CD14-positive monocyte (primary cell): ENCODE results near the gene PAX9. TPM values are rescaled to one million over a fixed set of nuclear protein-coding genes. Genes with fewer than 3 reads are reported as not detected.
A peak's percentile ranks its signal among the peaks of the same experiment; 100 is the strongest.

Experiments
- DNase-seq, 3 donors: peaks; one replicate each; pipeline ENCODE4 v3.0.0-alpha.2; 2011 to 2022
- H2AFZ ChIP-seq: 2 replicates; pipeline ENCODE4 v1.6.0; 2012; ENCODE audit warnings: mild to moderate bottlenecking, low read depth, low read length, inconsistent platforms; ENCODE audit not compliant: insufficient read depth, poor library complexity, severe bottlenecking
- H3K27ac ChIP-seq, 2 donors: 1 replicate in 1 of 2; 2 replicates in 1 of 2; pipeline ENCODE4 v1.5.1; 2012 to 2013; ENCODE audit warnings: low read length in 2 of 2, control low read depth in 1 of 2, inconsistent platforms in 1 of 2, low read depth in 1 of 2, mild to moderate bottlenecking in 1 of 2
- H3K27me3 ChIP-seq, 2 donors: one replicate each; pipeline versions ENCODE4 v1.6.0 to v1.6.1; 2011 to 2013; ENCODE audit warnings: low read length in 2 of 2; ENCODE audit not compliant: control insufficient read depth in 2 of 2, insufficient read depth in 2 of 2
- H3K36me3 ChIP-seq, 2 donors: replicated peaks in 1 of 2; 1 replicate in 1 of 2; 2 replicates in 1 of 2; pipeline versions ENCODE4 v1.5.1 to v1.6.1; 2012 to 2013; ENCODE audit warnings: low read length in 2 of 2, control low read depth in 1 of 2, inconsistent platforms in 1 of 2, mild to moderate bottlenecking in 1 of 2; ENCODE audit not compliant: insufficient read depth in 2 of 2, control insufficient read depth in 1 of 2
- H3K4me1 ChIP-seq, 2 donors: 1 replicate in 1 of 2; 2 replicates in 1 of 2; pipeline versions ENCODE4 v1.5.1 to v1.6.1; 2012 to 2013; ENCODE audit warnings: low read length in 2 of 2, control low read depth in 1 of 2, inconsistent platforms in 1 of 2, mild to moderate bottlenecking in 1 of 2, moderate library complexity in 1 of 2; ENCODE audit not compliant: insufficient read depth in 2 of 2, control insufficient read depth in 1 of 2
- H3K4me2 ChIP-seq: replicated peaks from 2 replicates; pipeline ENCODE3; 2012; ENCODE audit warnings: low read length, moderate library complexity, mild to moderate bottlenecking; ENCODE audit not compliant: poor library complexity, severe bottlenecking; ENCODE audit errors: extremely low read depth
- H3K4me3 ChIP-seq, 3 experiments: fragments of 200-600 bp in 1 of 3; sonication (generic) in 1 of 3; replicated peaks in 1 of 3; 1 replicate in 2 of 3; 2 replicates in 1 of 3; pipeline ENCODE4 v1.5.1; 2011 to 2013; ENCODE audit warnings: low read length in 3 of 3, mild to moderate bottlenecking in 3 of 3, control low read depth in 2 of 3, low read depth in 2 of 3, inconsistent platforms in 1 of 3, moderate library complexity in 1 of 3
- H3K79me2 ChIP-seq: 2 replicates; pipeline ENCODE4 v1.6.0; 2012; ENCODE audit warnings: mild to moderate bottlenecking, control low read depth, inconsistent platforms, low read length, moderate library complexity; ENCODE audit not compliant: insufficient read depth
- H3K9ac ChIP-seq: 2 replicates; pipeline ENCODE4 v1.6.0; 2017; ENCODE audit warnings: low read length, mild to moderate bottlenecking; ENCODE audit not compliant: insufficient read depth, poor library complexity, severe bottlenecking
- H3K9me3 ChIP-seq, 2 donors: replicated peaks in 1 of 2; 1 replicate in 1 of 2; 2 replicates in 1 of 2; pipeline versions ENCODE4 v1.5.1 to v1.6.1; 2012 to 2013; ENCODE audit warnings: low read length in 2 of 2, control low read depth in 1 of 2; ENCODE audit not compliant: control insufficient read depth in 1 of 2, insufficient read depth in 1 of 2
- H4K20me1 ChIP-seq: 2 replicates; pipeline ENCODE4 v1.6.0; 2012; ENCODE audit warnings: mild to moderate bottlenecking, low read length, control low read depth, moderate library complexity; ENCODE audit not compliant: insufficient read depth
- H3K27ac Mint-ChIP-seq, 7 donors: one replicate each; pipeline ENCODE4 v1.8.0; 2020; ENCODE audit warnings: mild to moderate bottlenecking in 7 of 7, mixed read lengths in 7 of 7, moderate library complexity in 6 of 7, inconsistent platforms in 2 of 7
- H3K27me3 Mint-ChIP-seq, 3 donors: one replicate each; pipeline ENCODE4 v1.8.0; 2021 to 2022; ENCODE audit warnings: low read depth in 3 of 3, mild to moderate bottlenecking in 3 of 3, mixed read lengths in 3 of 3, moderate library complexity in 3 of 3, inconsistent platforms in 1 of 3
- H3K36me3 Mint-ChIP-seq, 2 donors: one replicate each; pipeline ENCODE4 v1.8.0; 2020; ENCODE audit warnings: mixed read lengths in 2 of 2, inconsistent platforms in 1 of 2, mild to moderate bottlenecking in 1 of 2
- H3K4me1 Mint-ChIP-seq: one replicate; pipeline ENCODE4 v1.8.0; 2020; ENCODE audit warnings: mild to moderate bottlenecking, mixed read lengths
- H3K4me3 Mint-ChIP-seq, 2 donors: one replicate each; pipeline ENCODE4 v1.8.0; 2020; ENCODE audit warnings: mild to moderate bottlenecking in 2 of 2, mixed read lengths in 2 of 2, moderate library complexity in 1 of 2
- H3K9me3 Mint-ChIP-seq, 7 donors: one replicate each; pipeline ENCODE4 v1.8.0; 2020 to 2022; ENCODE audit warnings: mixed read lengths in 7 of 7, mild to moderate bottlenecking in 6 of 7, moderate library complexity in 6 of 7, inconsistent platforms in 2 of 7
- CTCF ChIP-seq: fragments of 200-600 bp; IDR thresholded peaks from one replicate; pipeline ENCODE4 v1.8.0; 2022; ENCODE audit warnings: antibody characterized with exemption, mild to moderate bottlenecking
- WGBS: methylation state at CpG from one replicate; pipeline ENCODE4 v1.1.5; 2013; ENCODE audit warnings: missing lambda C conversion rate; ENCODE audit not compliant: insufficient coverage; 5-methylcytosine and 5-hydroxymethylcytosine counted together
- intact Hi-C, 2 donors: fragments of 100-400 bp; cut with micrococcal nuclease; formaldehyde crosslinking; loops; one replicate each; pipeline versions ENCODE4 v1.15.0 to v1.15.1; 2023
- polyA plus RNA-seq, 3 donors: library from polyadenylated mRNA; depleted of rRNA in 1 of 3; unstranded in 2 of 3; stranded (reverse) in 1 of 3; fragments of 300-500 nt in 2 of 3; fragments of >200 nt in 1 of 3; fragmentation: Illumina TruSeq in 2 of 3; gene quantifications; 1 replicate in 2 of 3; 2 replicates in 1 of 3; pipeline ENCODE4 v1.2.3, GENCODE V29; 2012 to 2021

PAX9 gene
- polyA plus RNA-seq, 3 donors: not detected

DNA sequence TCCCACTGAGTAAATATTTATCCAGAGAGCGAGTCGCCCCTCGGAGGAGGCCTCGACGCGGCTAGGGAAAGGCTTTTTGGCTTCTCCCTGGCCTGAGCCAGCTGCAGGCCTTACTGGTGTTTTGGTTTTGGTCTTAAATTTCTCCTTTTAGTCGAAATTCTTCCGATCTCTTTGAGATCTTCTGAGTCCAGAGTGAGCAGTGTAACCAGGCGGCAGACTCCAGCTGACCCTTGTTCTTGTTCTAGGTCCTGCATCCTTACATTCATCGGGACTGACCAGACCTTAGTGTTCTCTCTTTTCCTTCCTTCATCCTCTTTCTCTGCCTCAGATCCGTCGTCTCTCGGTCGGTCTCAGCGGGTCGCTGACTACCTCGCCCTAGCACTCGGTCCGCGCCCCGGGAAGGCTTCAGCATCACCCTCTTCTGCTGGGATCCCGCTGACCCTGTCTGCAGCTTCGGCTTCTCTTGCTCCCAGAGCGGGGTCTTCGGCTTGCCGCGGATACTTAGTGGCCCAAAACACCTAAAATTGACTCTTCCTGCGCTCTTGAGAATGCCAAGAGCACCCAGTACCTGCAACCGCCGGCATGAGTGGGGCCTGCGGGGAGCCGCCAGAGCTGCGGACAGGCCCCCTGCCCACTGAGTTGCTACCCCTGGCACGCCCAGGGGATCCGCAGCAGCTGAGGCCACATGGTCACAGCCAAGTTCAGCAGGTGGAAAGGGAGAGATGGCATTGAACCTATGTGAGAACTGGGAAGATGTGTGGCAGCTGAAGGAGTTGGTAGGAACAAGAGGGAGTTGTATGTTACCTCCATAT lies 2.4 kb upstream of the PAX9 start:
- Mint-ChIP-seq H3K4me1 (peaks cover 37% of the 10 kb centered on the region), H3K9me3 (peaks cover 26 to 80% (median 68%) of the 10 kb centered on the region in 7 donors), H3K27me3 (peaks cover 98 to 100% (median 100%) of the 10 kb centered on the region in 3 donors), H3K4me3 (peak overlapping the region; percentile 17 to 89), H3K36me3 (peaks cover 20 to 32% of the 10 kb centered on the region in 2 donors), H3K27ac (no peak overlapping the region)
- Histone ChIP-seq H3K4me3 (no peak overlapping the region), H3K36me3 (no peaks in the 10 kb centered on the region), H4K20me1 (no peaks in the 10 kb centered on the region), H3K9ac (no peak overlapping the region), H3K79me2 (no peaks in the 10 kb centered on the region), H3K27ac (no peak overlapping the region), H3K4me2 (no peak overlapping the region), H2AFZ (no peak overlapping the region), H3K9me3 (peaks cover 46 to 94% of the 10 kb centered on the region in 2 donors), H3K27me3 (peaks cover 94 to 100% of the 10 kb centered on the region in 2 donors), H3K4me1 (peaks cover 7 to 11% of the 10 kb centered on the region in 2 donors)
- intact Hi-C loops: no loop called here
- 4% methylated on average over 27 of the region's 35 CpGs for WGBS
- TF ChIP-seq CTCF: no peak
- no peak for DNase-seq

DNA sequence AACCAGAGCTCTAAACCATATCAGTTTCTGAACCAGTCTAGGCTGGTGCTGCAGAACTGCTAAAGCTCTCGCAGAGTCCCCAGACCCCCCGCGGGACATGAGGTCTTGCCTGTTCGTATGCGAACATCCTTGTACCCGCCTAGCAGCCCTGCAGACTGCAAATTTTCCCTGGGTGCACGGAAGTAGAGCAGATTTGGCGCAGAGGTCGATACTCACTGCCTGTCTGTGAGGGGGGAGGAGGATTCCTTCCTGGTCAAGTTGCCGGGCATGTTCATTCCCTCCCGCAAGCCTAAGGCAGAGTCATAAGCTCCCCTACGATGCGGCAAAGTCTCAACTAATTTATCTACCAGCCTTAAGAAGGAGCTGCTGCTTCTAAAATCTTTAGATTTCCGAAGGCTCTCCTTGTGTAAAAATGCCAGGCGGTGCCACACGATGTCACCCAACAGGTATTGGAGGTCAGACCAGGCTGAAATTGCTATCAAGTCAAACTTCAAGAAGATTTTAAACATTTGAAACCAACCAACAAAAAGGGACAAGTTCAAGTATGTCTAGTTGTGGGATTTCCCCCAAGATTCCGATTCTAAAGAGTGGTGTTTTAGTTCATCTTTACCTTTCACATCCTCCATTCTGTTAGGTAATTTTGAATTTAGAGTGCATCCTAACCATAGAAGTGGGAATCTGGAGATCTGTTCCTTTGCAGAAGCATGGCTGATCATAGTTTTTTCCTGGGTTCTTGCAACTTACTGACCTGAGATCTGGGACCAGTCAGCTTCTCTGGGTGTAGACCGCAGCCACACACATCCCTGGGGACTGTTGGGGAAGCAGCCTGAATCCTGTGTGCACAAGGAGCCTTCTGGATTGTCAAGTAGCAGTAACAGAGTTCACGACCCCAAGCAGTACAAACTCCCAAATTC lies 1.6 kb upstream of the PAX9 start:
- Mint-ChIP-seq H3K36me3 (peaks cover 22 to 28% of the 10 kb centered on the region in 2 donors), H3K27ac (no peak overlapping the region), H3K4me3 (peak overlapping the region in 1 of 2 donors; percentile 89), H3K9me3 (peaks cover 26 to 82% (median 63%) of the 10 kb centered on the region in 7 donors), H3K4me1 (peaks cover 36% of the 10 kb centered on the region), H3K27me3 (peaks cover 98 to 100% (median 100%) of the 10 kb centered on the region in 3 donors)
- intact Hi-C loops: no loop called here
- H3K79me2 ChIP-seq: no peaks in the 10 kb centered on the region
- no peak for TF ChIP-seq CTCF
- DNase-seq: no peak
- H3K4me3 ChIP-seq: no peak overlapping the region
- no peak overlapping the region for H3K27ac ChIP-seq
- H3K9ac ChIP-seq: no peak overlapping the region
- H3K4me2 ChIP-seq: no peak overlapping the region
- H2AFZ ChIP-seq: no peak overlapping the region
- WGBS: 10% methylated on average over 10 of the region's 19 CpGs
- no peaks in the 10 kb centered on the region for H3K36me3 ChIP-seq
- no peaks in the 10 kb centered on the region for H4K20me1 ChIP-seq
- H3K27me3 ChIP-seq: peaks cover 94 to 100% of the 10 kb centered on the region in 2 donors
- H3K4me1 ChIP-seq: peaks cover 7 to 11% of the 10 kb centered on the region in 2 donors
- peaks cover 37 to 93% of the 10 kb centered on the region in 2 donors for H3K9me3 ChIP-seq
